Islet precursor cell (in vitro differentiated cells): Measurements from ENCODE around the gene FUT6.
"Not testable (repeated sequence)": the region's sequence is repeated elsewhere in the genome, so short reads cannot be mapped to it uniquely, and the experiment has no call there.

Source experiments
- DNase-seq: peaks from one replicate; pipeline ENCODE4 v3.0.0-alpha.2; 2018

Gene FUT6

GRCh38 chr19:5857203-5858081 lies 17.9 kb upstream of the FUT6 start:
- no peak for DNase-seq

- not testable (repeated sequence) for DNase-seq
These were observed 15.6 kb upstream of the FUT6 start for GRCh38 chr19:5855151-5855550.

- DNase-seq: not testable (repeated sequence)
These were observed 14.6 kb upstream of the FUT6 start for GRCh38 chr19:5854121-5854520.

GRCh38 chr19:5851302-5851701 lies 11.8 kb upstream of the FUT6 start, which contains the start of gene FUT3:
Gene FUT3 (minus strand): TSS chr19:5851449.
- DNase-seq: no peak

- DNase-seq: no peak
These were observed 11.3 kb upstream of the FUT6 start for GRCh38 chr19:5850743-5851293.

GRCh38 chr19:5850189-5850588 lies 10.7 kb upstream of the FUT6 start:
- DNase-seq: no peak

- DNase-seq: not testable (repeated sequence)
These were observed 9.1 kb upstream of the FUT6 start for GRCh38 chr19:5848621-5849020.

- DNase-seq: not testable (repeated sequence)
These were observed 8.3 kb upstream of the FUT6 start for GRCh38 chr19:5847846-5848245.

GRCh38 chr19:5844456-5845433 lies 5.2 kb upstream of the FUT6 start:
- DNase-seq: peak; percentile 53

GRCh38 chr19:5843295-5843927 lies 3.9 kb upstream of the FUT6 start:
- DNase-seq: no peak

GRCh38 chr19:5841735-5842111 lies 2.2 kb upstream of the FUT6 start:
- not testable (repeated sequence) for DNase-seq

GRCh38 chr19:5838353-5839064 lies 993 bp downstream of the FUT6 start:
- no peak for DNase-seq

GRCh38 chr19:5837761-5838352 lies 1.6 kb downstream of the FUT6 start:
- DNase-seq: no peak

GRCh38 chr19:5832527-5833216 lies 6.8 kb downstream of the FUT6 start:
- no peak for DNase-seq

GRCh38 chr19:5832061-5832460 lies 7.4 kb downstream of the FUT6 start:
- DNase-seq: no peak

GRCh38 chr19:5831159-5831558 lies 8.3 kb downstream of the FUT6 start:
- DNase-seq: no peak

GRCh38 chr19:5829567-5830310 lies 9.8 kb downstream of the FUT6 start:
- DNase-seq: no peak

GRCh38 chr19:5828661-5829566 lies 10.6 kb downstream of the FUT6 start:
- DNase-seq: peak; percentile 93
